ENCODE results near the gene SLC9A8. TPM values are rescaled to one million over a fixed set of nuclear protein-coding genes. Genes with fewer than 3 reads are reported as not detected.

The SLC9A8 gene
- polyA plus RNA-seq, 1 donor from 2014 or later = 6.7 TPM

DNA sequence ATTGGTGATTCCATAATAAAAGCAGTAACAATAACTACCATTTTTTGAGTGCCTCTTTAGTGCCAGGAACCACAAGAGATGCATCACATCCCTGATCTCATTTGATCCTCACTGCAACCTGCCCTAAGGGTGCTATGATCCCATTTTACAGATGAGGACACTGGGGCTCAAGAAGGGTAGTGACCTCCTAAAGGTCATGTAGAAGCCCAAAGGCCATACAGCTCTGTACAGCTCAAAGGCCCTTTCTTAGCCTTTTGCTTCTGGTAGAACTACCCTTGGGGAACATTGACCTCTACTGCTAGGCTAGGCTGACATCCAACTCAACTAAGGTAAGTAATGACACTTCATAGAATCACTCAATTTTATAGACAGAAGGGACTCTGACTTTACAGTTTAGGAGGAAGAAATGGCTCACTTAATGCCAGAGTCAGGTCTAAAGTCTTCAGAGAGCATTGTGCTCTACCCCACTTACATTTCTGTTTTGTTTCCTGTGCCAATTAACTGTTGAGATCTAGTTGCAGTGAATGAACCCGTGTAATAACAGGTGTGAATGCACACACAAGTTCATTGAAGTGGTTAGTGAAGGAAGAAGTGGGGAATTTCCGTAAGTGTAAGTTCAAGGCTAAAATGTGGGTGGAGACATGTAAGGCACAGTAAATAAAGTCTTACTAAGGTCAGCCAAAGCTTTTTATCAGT, 10.7 kb downstream of the SLC9A8 start:
- Histone ChIP-seq H3K9me2 (ENCODE audit: insufficient read depth, low read length) (no peaks in the 10 kb centered on the region), H3K4me3 (ENCODE audit: low read length) (no peak overlapping the region), H3K4me2 (ENCODE audit: low read length) (no peak overlapping the region), H3K9me3 (ENCODE audit: low read length) (peaks cover 3% of the 10 kb centered on the region), H3F3A (ENCODE audit: insufficient read depth, low read length, poor library complexity, severe bottlenecking) (no peaks in the 10 kb centered on the region), H3K36me3 (ENCODE audit: insufficient read depth, low read length) (peaks cover 7% of the 10 kb centered on the region), H4K20me1 (ENCODE audit: insufficient read depth) (no peaks in the 10 kb centered on the region), H3K79me2 (replicated peaks; ENCODE audit: insufficient read depth, low read length) (no peaks in the 10 kb centered on the region), H2AFZ (ENCODE audit: low read depth, low read length) (no peak overlapping the region), H3K9ac (ENCODE audit: low read length) (no peak overlapping the region), H3K27ac (ENCODE audit: low read length) (no peak overlapping the region), H3K27me3 (ENCODE audit: insufficient read depth, low read depth, low read length) (no peaks in the 10 kb centered on the region)
- TF ChIP-seq EP300 (conservative IDR thresholded peaks at IDR 0.05; ENCODE audit: poor library complexity, severe bottlenecking) (no peak), EZH2 (IDR thresholded peaks at IDR 0.05; ENCODE audit: borderline replicate concordance, insufficient read depth, low read length, poor library complexity, severe bottlenecking) (no peak), TAF1 (IDR thresholded peaks at IDR 0.05; ENCODE audit: low read depth) (no peak), MXI1 (conservative IDR thresholded peaks at IDR 0.05; ENCODE audit: poor library complexity, severe bottlenecking) (no peak), POLR2AphosphoS5 (IDR thresholded peaks at IDR 0.05) (no peak), SMC3 (conservative IDR thresholded peaks at IDR 0.05; ENCODE audit: poor library complexity) (no peak), RAD21 (conservative IDR thresholded peaks at IDR 0.05) (no peak)
- TF ChIP-seq, protein P1, sequence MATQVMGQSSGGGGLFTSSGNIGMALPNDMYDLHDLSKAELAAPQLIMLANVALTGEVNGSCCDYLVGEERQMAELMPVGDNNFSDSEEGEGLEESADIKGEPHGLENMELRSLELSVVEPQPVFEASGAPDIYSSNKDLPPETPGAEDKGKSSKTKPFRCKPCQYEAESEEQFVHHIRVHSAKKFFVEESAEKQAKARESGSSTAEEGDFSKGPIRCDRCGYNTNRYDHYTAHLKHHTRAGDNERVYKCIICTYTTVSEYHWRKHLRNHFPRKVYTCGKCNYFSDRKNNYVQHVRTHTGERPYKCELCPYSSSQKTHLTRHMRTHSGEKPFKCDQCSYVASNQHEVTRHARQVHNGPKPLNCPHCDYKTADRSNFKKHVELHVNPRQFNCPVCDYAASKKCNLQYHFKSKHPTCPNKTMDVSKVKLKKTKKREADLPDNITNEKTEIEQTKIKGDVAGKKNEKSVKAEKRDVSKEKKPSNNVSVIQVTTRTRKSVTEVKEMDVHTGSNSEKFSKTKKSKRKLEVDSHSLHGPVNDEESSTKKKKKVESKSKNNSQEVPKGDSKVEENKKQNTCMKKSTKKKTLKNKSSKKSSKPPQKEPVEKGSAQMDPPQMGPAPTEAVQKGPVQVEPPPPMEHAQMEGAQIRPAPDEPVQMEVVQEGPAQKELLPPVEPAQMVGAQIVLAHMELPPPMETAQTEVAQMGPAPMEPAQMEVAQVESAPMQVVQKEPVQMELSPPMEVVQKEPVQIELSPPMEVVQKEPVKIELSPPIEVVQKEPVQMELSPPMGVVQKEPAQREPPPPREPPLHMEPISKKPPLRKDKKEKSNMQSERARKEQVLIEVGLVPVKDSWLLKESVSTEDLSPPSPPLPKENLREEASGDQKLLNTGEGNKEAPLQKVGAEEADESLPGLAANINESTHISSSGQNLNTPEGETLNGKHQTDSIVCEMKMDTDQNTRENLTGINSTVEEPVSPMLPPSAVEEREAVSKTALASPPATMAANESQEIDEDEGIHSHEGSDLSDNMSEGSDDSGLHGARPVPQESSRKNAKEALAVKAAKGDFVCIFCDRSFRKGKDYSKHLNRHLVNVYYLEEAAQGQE (IDR thresholded peaks at IDR 0.05; ENCODE audit: borderline replicate concordance) = no peak
- TF ChIP-seq, protein P2, sequence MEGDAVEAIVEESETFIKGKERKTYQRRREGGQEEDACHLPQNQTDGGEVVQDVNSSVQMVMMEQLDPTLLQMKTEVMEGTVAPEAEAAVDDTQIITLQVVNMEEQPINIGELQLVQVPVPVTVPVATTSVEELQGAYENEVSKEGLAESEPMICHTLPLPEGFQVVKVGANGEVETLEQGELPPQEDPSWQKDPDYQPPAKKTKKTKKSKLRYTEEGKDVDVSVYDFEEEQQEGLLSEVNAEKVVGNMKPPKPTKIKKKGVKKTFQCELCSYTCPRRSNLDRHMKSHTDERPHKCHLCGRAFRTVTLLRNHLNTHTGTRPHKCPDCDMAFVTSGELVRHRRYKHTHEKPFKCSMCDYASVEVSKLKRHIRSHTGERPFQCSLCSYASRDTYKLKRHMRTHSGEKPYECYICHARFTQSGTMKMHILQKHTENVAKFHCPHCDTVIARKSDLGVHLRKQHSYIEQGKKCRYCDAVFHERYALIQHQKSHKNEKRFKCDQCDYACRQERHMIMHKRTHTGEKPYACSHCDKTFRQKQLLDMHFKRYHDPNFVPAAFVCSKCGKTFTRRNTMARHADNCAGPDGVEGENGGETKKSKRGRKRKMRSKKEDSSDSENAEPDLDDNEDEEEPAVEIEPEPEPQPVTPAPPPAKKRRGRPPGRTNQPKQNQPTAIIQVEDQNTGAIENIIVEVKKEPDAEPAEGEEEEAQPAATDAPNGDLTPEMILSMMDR (IDR thresholded peaks at IDR 0.05; ENCODE audit: poor library complexity, severe bottlenecking) = no peak

DNA sequence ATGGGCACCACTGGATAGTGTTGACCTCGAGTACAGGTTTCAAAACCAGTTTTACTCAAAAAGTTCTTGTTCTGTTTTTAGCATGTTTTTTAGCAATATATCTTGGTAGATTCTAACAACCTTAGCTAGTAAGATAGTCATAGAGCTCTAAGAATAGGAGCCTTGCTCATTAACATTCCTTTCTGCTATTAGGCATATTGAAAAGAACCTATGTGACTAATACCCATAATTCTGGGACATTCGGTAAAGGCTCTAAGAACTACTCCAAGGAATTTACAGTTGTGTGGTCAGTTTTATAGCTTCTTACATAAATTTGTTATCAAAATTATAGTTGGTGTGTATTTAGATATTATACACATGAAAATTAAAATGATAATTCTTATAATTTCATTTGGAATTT, 11.6 kb downstream of the SLC9A8 start:
- no peak overlapping the region for H3K4me3 ChIP-seq (ENCODE audit: low read length)
- no peak overlapping the region for H2AFZ ChIP-seq (ENCODE audit: low read depth, low read length)
- H4K20me1 ChIP-seq (ENCODE audit: insufficient read depth) = no peaks in the 10 kb centered on the region
- H3K27ac ChIP-seq (ENCODE audit: low read length) = no peak overlapping the region
- TF ChIP-seq, protein P2 (IDR thresholded peaks at IDR 0.05; ENCODE audit: poor library complexity, severe bottlenecking) = no peak
- TF ChIP-seq EZH2 (IDR thresholded peaks at IDR 0.05; ENCODE audit: borderline replicate concordance, insufficient read depth, low read length, poor library complexity, severe bottlenecking) = no peak
- no peak for TF ChIP-seq POLR2AphosphoS5 (IDR thresholded peaks at IDR 0.05)
- TF ChIP-seq TAF1 (IDR thresholded peaks at IDR 0.05; ENCODE audit: low read depth) = no peak
- no peak for TF ChIP-seq MXI1 (conservative IDR thresholded peaks at IDR 0.05; ENCODE audit: poor library complexity, severe bottlenecking)
- H3K4me2 ChIP-seq (ENCODE audit: low read length) = no peak overlapping the region
- H3K9me3 ChIP-seq (ENCODE audit: low read length) = peaks cover 3% of the 10 kb centered on the region
- H3F3A ChIP-seq (ENCODE audit: insufficient read depth, low read length, poor library complexity, severe bottlenecking) = no peaks in the 10 kb centered on the region
- no peaks in the 10 kb centered on the region for H3K79me2 ChIP-seq (replicated peaks; ENCODE audit: insufficient read depth, low read length)
- no peaks in the 10 kb centered on the region for H3K9me2 ChIP-seq (ENCODE audit: insufficient read depth, low read length)
- no peaks in the 10 kb centered on the region for H3K27me3 ChIP-seq (ENCODE audit: insufficient read depth, low read depth, low read length)
- peaks cover under 1% of the 10 kb centered on the region for H3K36me3 ChIP-seq (ENCODE audit: insufficient read depth, low read length)
- no peak overlapping the region for H3K9ac ChIP-seq (ENCODE audit: low read length)

Measured in neural cell (in vitro differentiated cells).